Testis (tissue), 3 donors: ENCODE results near the gene ASTL. TPM values are rescaled to one million over a fixed set of nuclear protein-coding genes. Genes with fewer than 3 reads are reported as not detected.

Experiments
- DNase-seq: peaks from one replicate; pipeline ENCODE4 v3.0.0-alpha.2; 2019
- H3K27ac ChIP-seq, 2 donors: fragments of 200-600 bp; sonication (generic); one replicate each; pipeline ENCODE4 v1.5.1; 2019
- H3K27me3 ChIP-seq: fragments of 200-600 bp; sonication (generic); one replicate; pipeline ENCODE4 v1.5.1; 2019
- H3K36me3 ChIP-seq: fragments of 200-600 bp; sonication (generic); one replicate; pipeline ENCODE4 v1.5.1; 2017; ENCODE audit warnings: low read depth; ENCODE audit errors: missing control alignments
- H3K4me1 ChIP-seq: fragments of 200-600 bp; sonication (generic); one replicate; pipeline ENCODE4 v1.5.1; 2019
- H3K4me3 ChIP-seq, 2 donors: fragments of 200-600 bp; sonication (generic); one replicate each; pipeline ENCODE4 v1.5.1; 2017 to 2019
- H3K9me3 ChIP-seq: fragments of 200-600 bp; sonication (generic); one replicate; pipeline ENCODE4 v1.5.1; 2017
- CTCF ChIP-seq, 3 experiments: fragments of 450-650 bp in 2 of 3; fragments of 200-600 bp in 1 of 3; sonication (generic) in 1 of 3; IDR thresholded peaks; one replicate each; pipeline ENCODE4 v1.5.1; 2016 to 2019; ENCODE audit warnings: antibody characterized with exemption in 3 of 3, mild to moderate bottlenecking in 2 of 3, moderate library complexity in 1 of 3
- POLR2A ChIP-seq: fragments of 450-650 bp; IDR thresholded peaks from one replicate; pipeline ENCODE4 v1.6.1; 2017; ENCODE audit warnings: antibody characterized with exemption, mild to moderate bottlenecking, moderate library complexity
- WGBS, 2 donors: methylation state at CpG; one replicate each; pipeline ENCODE4 v1.1.5; 2018; 5-methylcytosine and 5-hydroxymethylcytosine counted together
- intact Hi-C: fragments of 100-400 bp; cut with DNase I; formaldehyde crosslinking; loops from one replicate; pipeline ENCODE4 v1.15.1; 2023; ENCODE audit warnings: low total_unique reads
- polyA plus RNA-seq: library from polyadenylated mRNA; stranded (reverse); fragments of 350-450 nt; fragmentation: Illumina TruSeq; extraction: RNeasy Lipid Tissue Mini Kit (QIAGEN cat#74804); gene quantifications from one replicate; pipeline ENCODE4 v1.2.3, GENCODE V29; 2014; ENCODE audit warnings: low read depth, low replicate concordance; ENCODE audit not compliant: insufficient read depth
- total RNA-seq, 2 donors: library from RNA; depleted of rRNA; stranded (reverse); fragments of >200 nt; gene quantifications; one replicate each; pipeline ENCODE4 v1.2.3, GENCODE V29; 2016

ASTL gene
- total and polyA plus RNA-seq, 3 donors from 2014 or later, result 0.58 to 1.6 (median 0.87) TPM

GRCh38 chr2:96083064-96083939 is 55.0 kb downstream of the ASTL start:
- TF ChIP-seq POLR2A (no peak), CTCF (IDR thresholded peaks at IDR 0.05) (no peak)
- DNase-seq, result peak; percentile 41
- intact Hi-C loops, result no loop called here
- Histone ChIP-seq H3K9me3 (no peaks in the 10 kb centered on the region), H3K27me3 (no peaks in the 10 kb centered on the region), H3K4me3 (no peak overlapping the region), H3K4me1 (peaks cover 12% of the 10 kb centered on the region), H3K36me3 (no peaks in the 10 kb centered on the region), H3K27ac (no peak overlapping the region)
- WGBS, 2 donors, result 59 to 65% methylated on average over 2 to 9 of the region's 9 CpGs

GRCh38 chr2:96082211-96083063 is 55.9 kb downstream of the ASTL start:
- H3K36me3 ChIP-seq, result no peaks in the 10 kb centered on the region
- 90 to 91% methylated on average over 14 of the region's 14 CpGs for WGBS, 2 donors
- no peaks in the 10 kb centered on the region for H3K27me3 ChIP-seq
- peaks cover 12% of the 10 kb centered on the region for H3K4me1 ChIP-seq
- intact Hi-C loops, result no loop called here
- H3K4me3 ChIP-seq, result no peak overlapping the region
- H3K9me3 ChIP-seq, result no peaks in the 10 kb centered on the region
- H3K27ac ChIP-seq, result no peak overlapping the region
- DNase-seq, result no peak
- TF ChIP-seq POLR2A (no peak), CTCF (IDR thresholded peaks at IDR 0.05) (no peak)

GRCh38 chr2:96081042-96081441 is 57.3 kb downstream of the ASTL start:
- TF ChIP-seq POLR2A, result no peak
- TF ChIP-seq CTCF (IDR thresholded peaks at IDR 0.05), result no peak
- no peaks in the 10 kb centered on the region for H3K9me3 ChIP-seq
- no peaks in the 10 kb centered on the region for H3K36me3 ChIP-seq
- H3K4me3 ChIP-seq, result no peak overlapping the region
- intact Hi-C loops, result no loop called here
- WGBS, 2 donors, result 90 to 98% methylated on average over 2 of the region's 2 CpGs
- H3K27me3 ChIP-seq, result no peaks in the 10 kb centered on the region
- H3K4me1 ChIP-seq, result peaks cover 12% of the 10 kb centered on the region
- no peak overlapping the region for H3K27ac ChIP-seq
- no peak for DNase-seq

- intact Hi-C loops, result no loop called here
Measured at GRCh38 chr2:96075199-96075771, 63.0 kb downstream of the ASTL start.

More at GRCh38 chr2:96075199-96075771, 63.0 kb downstream of the ASTL start:
- no peak overlapping the region for H3K27ac ChIP-seq
- H3K9me3 ChIP-seq, result no peaks in the 10 kb centered on the region
- no peak for DNase-seq
- H3K36me3 ChIP-seq, result no peaks in the 10 kb centered on the region
- H3K4me3 ChIP-seq, result no peak overlapping the region
- no peaks in the 10 kb centered on the region for H3K4me1 ChIP-seq
- 69 to 70% methylated on average over 2 of the region's 2 CpGs for WGBS, 2 donors
- H3K27me3 ChIP-seq, result no peaks in the 10 kb centered on the region
- TF ChIP-seq POLR2A (no peak), CTCF (IDR thresholded peaks at IDR 0.05) (no peak)
